Activated T-cell treated with anti-CD3 and anti-CD28 coated beads, Interleukin-2, amount 50 U/mL, for 72 hours (primary cell): ENCODE data around the gene SSBP2. TPM values are rescaled to one million over a fixed set of nuclear protein-coding genes. Genes with fewer than 3 reads are reported as not detected.
A peak's percentile ranks its signal among the peaks of the same experiment; 100 is the strongest.

Experiments
- ATAC-seq, 2 donors: fragments of 150-1000 bp; cut with Tn5 transposase; replicated peaks in 1 of 2; 2 replicates each; pipeline ENCODE4 v1.10.0; 2021; ENCODE audit warnings: moderate library complexity in 2 of 2, mild to moderate bottlenecking in 1 of 2
- DNase-seq, 2 donors: peaks; one replicate each; pipeline ENCODE4 v3.0.0; 2021 to 2022; ENCODE audit warnings: mixed read lengths in 1 of 2
- H3K27ac Mint-ChIP-seq: one replicate; pipeline ENCODE4 v1.8.0; 2022; ENCODE audit warnings: mild to moderate bottlenecking, moderate library complexity, mixed read lengths
- H3K27me3 Mint-ChIP-seq: one replicate; pipeline ENCODE4 v1.8.0; 2022; ENCODE audit warnings: low read depth, mixed read lengths
- H3K36me3 Mint-ChIP-seq, 2 donors: one replicate each; pipeline ENCODE4 v1.8.0; 2022; ENCODE audit warnings: mixed read lengths in 2 of 2, mild to moderate bottlenecking in 1 of 2; ENCODE audit not compliant: insufficient read depth in 2 of 2
- H3K4me1 Mint-ChIP-seq: one replicate; pipeline ENCODE4 v1.8.0; 2022; ENCODE audit warnings: low read depth, mixed read lengths
- H3K4me3 Mint-ChIP-seq, 2 donors: one replicate each; pipeline ENCODE4 v1.8.0; 2022; ENCODE audit warnings: mild to moderate bottlenecking in 2 of 2, mixed read lengths in 2 of 2, moderate library complexity in 2 of 2
- H3K9me3 Mint-ChIP-seq, 2 donors: one replicate each; pipeline ENCODE4 v1.8.0; 2022; ENCODE audit warnings: mixed read lengths in 2 of 2
- total RNA-seq, 2 donors: library from RNA; stranded (reverse); gene quantifications; one replicate each; pipeline ENCODE4 v1.2.3, GENCODE V29; 2022

Gene SSBP2
- total RNA-seq, 2 donors from 2014 or later: 13.5 to 17.5 TPM

DNA sequence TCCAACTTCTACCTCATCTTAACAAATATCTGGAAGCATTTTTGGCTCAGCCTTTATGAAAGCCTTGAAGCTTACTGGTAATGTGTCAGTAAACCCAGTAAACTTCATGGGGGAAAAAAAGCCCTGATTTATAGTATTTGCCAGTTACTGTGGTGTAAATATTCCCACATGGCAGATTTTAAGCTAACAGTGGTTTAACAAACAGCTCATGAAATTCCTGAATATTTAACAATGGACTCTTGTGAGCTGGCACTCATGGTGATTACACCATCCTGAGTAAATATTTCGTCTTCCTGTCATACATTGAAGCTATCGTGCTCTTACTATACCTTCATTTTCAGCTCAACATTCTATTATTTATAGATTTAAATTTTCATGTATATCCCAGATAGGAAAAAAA is 300.0 kb downstream of the SSBP2 start:
- Mint-ChIP-seq H3K9me3 (no peaks in the 10 kb centered on the region), H3K27me3 (no peaks in the 10 kb centered on the region), H3K4me1 (no peaks in the 10 kb centered on the region), H3K4me3 (no peak overlapping the region), H3K27ac (no peak overlapping the region), H3K36me3 (no peaks in the 10 kb centered on the region)
- DNase-seq: no peak
- no peak for ATAC-seq

GRCh38 chr5:81435023-81435422 is 315.9 kb downstream of the SSBP2 start:
- Mint-ChIP-seq H3K36me3 (no peaks in the 10 kb centered on the region), H3K27me3 (no peaks in the 10 kb centered on the region), H3K4me3 (no peak overlapping the region), H3K27ac (no peak overlapping the region), H3K4me1 (no peaks in the 10 kb centered on the region), H3K9me3 (no peaks in the 10 kb centered on the region)
- ATAC-seq (no peak), DNase-seq (no peak)

DNA sequence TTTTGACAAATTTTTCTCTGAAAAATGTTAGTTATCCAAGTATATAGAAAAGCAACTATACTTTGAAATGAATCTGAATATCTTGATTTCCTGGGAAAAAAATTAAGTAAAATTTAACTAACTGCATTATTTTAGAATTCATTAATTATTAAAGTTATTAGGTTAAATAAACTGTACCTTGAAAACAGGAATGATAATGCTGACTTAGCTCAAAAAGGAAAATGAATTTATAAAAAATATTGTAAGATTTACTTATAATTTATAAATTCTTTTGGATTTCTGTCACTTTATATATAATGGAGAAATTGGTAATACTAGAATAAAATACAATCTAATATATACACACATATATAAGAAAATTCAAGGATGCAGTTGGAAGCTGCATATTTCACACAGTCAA is 320.9 kb downstream of the SSBP2 start:
- Mint-ChIP-seq H3K9me3 (no peaks in the 10 kb centered on the region), H3K4me3 (no peak overlapping the region), H3K4me1 (peaks cover 15% of the 10 kb centered on the region), H3K27me3 (no peaks in the 10 kb centered on the region), H3K36me3 (no peaks in the 10 kb centered on the region), H3K27ac (no peak overlapping the region)
- no peak for ATAC-seq
- no peak for DNase-seq

- Mint-ChIP-seq H3K27ac (no peak overlapping the region), H3K27me3 (no peaks in the 10 kb centered on the region), H3K4me3 (no peak overlapping the region), H3K36me3 (no peaks in the 10 kb centered on the region), H3K9me3 (no peaks in the 10 kb centered on the region), H3K4me1 (peaks cover 15% of the 10 kb centered on the region)
- ATAC-seq: no peak
- no peak for DNase-seq
These were observed 321.5 kb downstream of the SSBP2 start for GRCh38 chr5:81429363-81429762.

DNA sequence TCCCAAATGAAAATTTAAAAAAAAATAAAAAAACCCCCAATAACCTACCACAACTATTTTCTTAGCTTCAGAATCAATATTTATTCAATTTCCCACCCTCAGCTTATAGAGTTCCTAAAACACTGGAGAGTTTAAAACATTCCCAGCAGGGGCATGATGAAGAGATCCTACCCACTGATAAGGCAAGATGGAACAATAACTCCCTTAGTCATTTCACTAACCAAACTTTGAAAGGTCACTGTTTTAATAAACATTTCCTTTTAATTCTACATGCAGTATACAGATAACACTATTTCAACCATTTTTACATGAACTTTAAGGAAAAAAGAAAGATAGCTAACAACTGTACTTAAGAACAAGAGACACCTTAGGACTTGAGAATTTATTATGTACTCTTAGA is 322.0 kb downstream of the SSBP2 start:
- no peak for ATAC-seq
- Mint-ChIP-seq H3K4me3 (no peak overlapping the region), H3K27ac (peak overlapping the region; percentile 86)

DNA sequence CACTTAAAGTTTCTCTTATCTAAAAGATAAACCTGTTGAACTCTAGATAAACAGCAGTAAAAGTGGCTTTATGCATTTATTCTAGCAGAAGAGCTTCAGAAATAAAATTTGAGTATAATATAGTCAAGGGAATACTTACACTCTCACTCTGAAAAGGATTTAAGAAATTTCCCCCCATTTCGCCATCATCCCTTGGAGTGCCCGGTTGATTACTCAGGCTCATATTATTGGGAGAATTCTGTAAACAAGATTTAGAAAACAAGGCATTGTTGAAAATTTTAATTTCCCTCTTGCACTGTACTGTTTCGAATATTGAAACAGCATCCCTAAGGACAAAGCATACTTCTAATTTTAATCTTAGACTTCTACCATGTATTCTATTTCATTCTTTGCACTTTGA is 322.5 kb downstream of the SSBP2 start:
- Mint-ChIP-seq H3K27ac (no peak overlapping the region), H3K4me3 (no peak overlapping the region), H3K4me1 (peaks cover 15% of the 10 kb centered on the region), H3K27me3 (no peaks in the 10 kb centered on the region), H3K9me3 (no peaks in the 10 kb centered on the region), H3K36me3 (no peaks in the 10 kb centered on the region)
- DNase-seq (no peak), ATAC-seq (no peak)

More for the DNA sequence above, 322.0 kb downstream of the SSBP2 start:
- no peak for DNase-seq
- H3K27me3 Mint-ChIP-seq: no peaks in the 10 kb centered on the region
- H3K36me3 Mint-ChIP-seq: no peaks in the 10 kb centered on the region
- no peaks in the 10 kb centered on the region for H3K9me3 Mint-ChIP-seq
- peaks cover 15% of the 10 kb centered on the region for H3K4me1 Mint-ChIP-seq

DNA sequence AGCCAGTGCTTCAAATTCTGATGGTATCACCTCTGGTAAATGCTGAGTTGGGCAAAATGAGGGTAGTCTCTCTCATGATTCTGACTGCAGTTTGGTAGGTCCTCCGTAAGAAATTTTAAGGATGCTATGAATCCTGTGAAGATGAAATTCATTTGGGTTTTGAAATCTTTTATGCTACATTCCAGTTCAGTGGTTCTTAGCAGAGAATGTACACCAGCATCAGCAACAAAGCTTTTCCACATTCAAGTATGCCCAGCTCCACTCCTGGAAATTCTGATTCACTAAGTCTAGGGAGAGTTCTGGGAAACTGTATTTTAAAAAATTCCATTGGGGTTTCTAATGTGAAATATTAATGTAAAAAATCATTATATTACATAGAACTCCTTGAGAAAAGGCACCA is 323.3 kb downstream of the SSBP2 start:
- H3K4me3 Mint-ChIP-seq: no peak overlapping the region
- ATAC-seq (no peak), DNase-seq (no peak)
- H3K9me3 Mint-ChIP-seq: no peaks in the 10 kb centered on the region
- no peaks in the 10 kb centered on the region for H3K27me3 Mint-ChIP-seq
- H3K27ac Mint-ChIP-seq: no peak overlapping the region
- peaks cover 16% of the 10 kb centered on the region for H3K4me1 Mint-ChIP-seq
- no peaks in the 10 kb centered on the region for H3K36me3 Mint-ChIP-seq

DNA sequence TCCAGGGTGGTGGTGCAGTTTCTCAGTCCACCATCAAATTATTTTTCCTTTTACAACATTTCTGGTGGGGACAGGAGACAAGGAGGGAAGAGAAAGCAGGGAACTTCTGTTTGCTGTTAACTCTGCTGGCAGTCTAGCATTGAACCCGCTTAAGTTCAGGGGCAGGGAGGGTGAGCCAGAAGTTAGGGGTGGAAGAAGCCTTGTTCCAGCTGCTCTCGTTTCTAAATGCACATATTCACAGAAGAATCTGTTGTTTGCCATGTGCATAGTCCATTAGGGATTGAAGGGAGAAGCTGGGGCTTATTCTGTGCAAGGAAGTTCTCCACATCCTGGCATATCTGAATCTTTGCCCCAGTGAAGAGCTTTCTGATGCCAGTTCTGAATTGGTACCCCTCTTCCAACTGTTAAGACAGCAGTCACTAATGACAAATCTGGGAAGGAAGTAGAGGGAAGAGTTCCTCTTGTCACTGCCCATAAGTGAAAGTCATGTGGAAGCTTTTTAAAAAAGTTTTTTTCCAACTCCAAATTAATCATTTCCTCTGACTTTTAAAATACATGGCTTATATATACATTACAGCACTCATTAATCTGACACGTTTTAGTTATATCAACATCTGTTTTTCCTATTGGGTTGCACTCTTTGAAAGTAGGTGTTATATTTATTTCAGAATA is 324.4 kb downstream of the SSBP2 start:
- H3K4me1 Mint-ChIP-seq: peaks cover 23% of the 10 kb centered on the region
- ATAC-seq: no peak

GRCh38 chr5:81425569-81425968 is 325.3 kb downstream of the SSBP2 start:
- DNase-seq (no peak), ATAC-seq (peak; percentile 58 to 64)
- Mint-ChIP-seq H3K4me3 (no peak overlapping the region), H3K27me3 (no peaks in the 10 kb centered on the region), H3K9me3 (no peaks in the 10 kb centered on the region), H3K27ac (peak overlapping the region; percentile 36), H3K4me1 (peaks cover 32% of the 10 kb centered on the region), H3K36me3 (no peaks in the 10 kb centered on the region)

More for the DNA sequence above, 324.4 kb downstream of the SSBP2 start:
- Mint-ChIP-seq H3K36me3 (no peaks in the 10 kb centered on the region), H3K9me3 (no peaks in the 10 kb centered on the region), H3K27ac (peak overlapping the region; percentile 65), H3K4me3 (no peak overlapping the region), H3K27me3 (no peaks in the 10 kb centered on the region)
- DNase-seq: no peak

DNA sequence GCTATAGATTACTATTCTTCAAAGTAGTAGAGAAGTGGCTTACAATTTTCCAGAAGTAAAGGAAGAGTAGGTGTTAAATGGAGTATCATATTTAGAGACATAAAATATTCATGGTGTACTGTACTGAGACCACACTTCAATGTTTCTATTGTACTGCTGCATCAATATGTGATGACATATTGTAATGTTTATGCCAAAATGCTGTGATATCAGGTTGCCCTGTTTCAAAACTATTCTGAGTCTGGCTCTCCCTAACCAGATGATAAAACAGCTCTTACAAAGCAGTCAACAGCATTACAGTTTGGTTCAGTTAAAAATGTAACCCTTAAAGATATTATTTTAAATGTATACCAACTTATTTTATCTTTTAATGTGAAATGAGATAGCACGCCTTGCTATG is 326.2 kb downstream of the SSBP2 start:
- Mint-ChIP-seq H3K4me3 (no peak overlapping the region), H3K27ac (no peak overlapping the region), H3K27me3 (no peaks in the 10 kb centered on the region), H3K9me3 (no peaks in the 10 kb centered on the region), H3K4me1 (peaks cover 41% of the 10 kb centered on the region), H3K36me3 (no peaks in the 10 kb centered on the region)
- ATAC-seq (no peak), DNase-seq (no peak)

- Mint-ChIP-seq H3K9me3 (no peaks in the 10 kb centered on the region), H3K27ac (peak overlapping the region; percentile 31), H3K4me1 (peaks cover 41% of the 10 kb centered on the region), H3K4me3 (no peak overlapping the region), H3K27me3 (no peaks in the 10 kb centered on the region), H3K36me3 (no peaks in the 10 kb centered on the region)
- DNase-seq (no peak), ATAC-seq (no peak)
These were observed 328.2 kb downstream of the SSBP2 start for GRCh38 chr5:81422671-81423070.

DNA sequence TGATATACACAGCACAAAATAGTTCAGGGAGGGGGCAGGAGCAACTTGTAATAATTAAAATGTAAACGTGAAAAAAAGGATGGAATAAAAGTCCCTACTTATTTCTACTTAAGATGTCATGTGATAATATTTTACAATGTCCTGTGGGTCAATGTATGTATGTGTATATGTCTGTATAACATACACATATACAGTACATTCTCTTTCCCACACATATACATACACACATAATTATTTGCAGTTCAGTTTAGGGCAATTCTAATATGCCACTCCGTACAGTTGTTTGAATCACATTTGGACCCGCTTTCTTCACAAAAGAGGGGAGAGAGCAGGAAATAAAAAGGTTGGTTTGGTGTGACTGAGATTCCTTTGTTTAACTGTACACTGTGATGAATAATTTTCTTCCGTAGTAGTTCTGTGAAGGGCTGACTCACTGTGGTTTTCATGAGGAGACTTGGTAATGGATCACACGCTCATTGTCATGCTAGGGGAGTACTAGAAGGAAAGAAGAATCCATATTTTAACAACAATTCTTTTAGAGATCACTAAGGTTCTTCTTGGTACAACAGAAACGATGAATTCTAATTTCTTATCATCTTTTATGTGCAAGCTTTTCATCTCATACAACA is 330.7 kb downstream of the SSBP2 start:
- H3K4me1 Mint-ChIP-seq: peaks cover 31% of the 10 kb centered on the region
- no peaks in the 10 kb centered on the region for H3K27me3 Mint-ChIP-seq
- H3K4me3 Mint-ChIP-seq: peak overlapping the region; percentile 49 to 77
- H3K36me3 Mint-ChIP-seq: no peaks in the 10 kb centered on the region
- H3K9me3 Mint-ChIP-seq: no peaks in the 10 kb centered on the region
- ATAC-seq (peak; percentile 100), DNase-seq (peak; percentile 33 to 40)
- H3K27ac Mint-ChIP-seq: peak overlapping the region; percentile 77

- H3K9me3 Mint-ChIP-seq: no peaks in the 10 kb centered on the region
- H3K36me3 Mint-ChIP-seq: no peaks in the 10 kb centered on the region
- ATAC-seq: no peak
- H3K4me1 Mint-ChIP-seq: peaks cover 31% of the 10 kb centered on the region
- H3K27me3 Mint-ChIP-seq: no peaks in the 10 kb centered on the region
- H3K4me3 Mint-ChIP-seq: no peak overlapping the region
- DNase-seq: no peak
- H3K27ac Mint-ChIP-seq: no peak overlapping the region
These were observed 332.3 kb downstream of the SSBP2 start for GRCh38 chr5:81418606-81419005.

DNA sequence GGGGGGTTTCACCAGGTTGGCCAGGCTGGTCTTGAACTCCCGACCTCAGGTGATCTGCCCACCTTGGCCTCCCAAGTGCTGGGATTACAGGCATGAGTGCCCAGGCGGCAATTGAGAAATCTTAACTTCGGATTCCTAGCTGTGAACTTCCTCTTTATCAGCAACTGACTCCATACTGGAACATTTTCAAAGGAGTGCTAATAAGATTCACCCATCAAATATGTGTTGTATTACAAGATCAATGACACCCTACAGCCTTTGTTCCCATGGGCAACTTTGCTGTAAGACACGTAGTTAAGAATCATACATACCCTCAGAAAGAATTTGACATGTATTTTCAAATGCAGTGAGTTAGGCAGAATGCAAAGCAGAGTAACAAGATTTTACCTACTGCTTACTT is 333.8 kb downstream of the SSBP2 start:
- ATAC-seq: no peak
- Mint-ChIP-seq H3K27ac (no peak overlapping the region), H3K4me3 (no peak overlapping the region)

More for the DNA sequence above, 333.8 kb downstream of the SSBP2 start:
- Mint-ChIP-seq H3K36me3 (no peaks in the 10 kb centered on the region), H3K4me1 (peaks cover 25% of the 10 kb centered on the region), H3K9me3 (no peaks in the 10 kb centered on the region), H3K27me3 (no peaks in the 10 kb centered on the region)
- DNase-seq: no peak
